Heart right ventricle (tissue), 16 donors: ENCODE results near the gene CNTFR. TPM values are rescaled to one million over a fixed set of nuclear protein-coding genes. Genes with fewer than 3 reads are reported as not detected.

ENCODE experiments used
- ATAC-seq, 8 donors: fragments of 200-7000 bp; cut with Tn5 transposase; one replicate each; pipeline ENCODE4 v1.9.1; 2020; ENCODE audit warnings: mild to moderate bottlenecking in 8 of 8, moderate library complexity in 8 of 8, moderate number of reproducible peaks in 1 of 8
- DNase-seq, 2 donors: peaks; one replicate each; pipeline ENCODE4 v3.0.0-alpha.2; 2020
- H3K27ac ChIP-seq, 10 donors: fragments of 200-600 bp; sonication (generic) in 2 of 10; one replicate each; pipeline versions ENCODE4 v1.5.0 to v1.8.0; 2020 to 2022; ENCODE audit warnings: mild to moderate bottlenecking in 3 of 10
- H3K27me3 ChIP-seq, 7 donors: fragments of 200-600 bp; one replicate each; pipeline ENCODE4 v1.8.0; 2021 to 2022; ENCODE audit warnings: mild to moderate bottlenecking in 2 of 7
- H3K36me3 ChIP-seq, 9 donors: fragments of 200-600 bp; sonication (generic) in 1 of 9; one replicate each; pipeline versions ENCODE4 v1.5.0 to v1.8.0; 2020 to 2022; ENCODE audit warnings: mild to moderate bottlenecking in 2 of 9
- H3K4me1 ChIP-seq, 9 donors: fragments of 200-600 bp; sonication (generic) in 1 of 9; one replicate each; pipeline versions ENCODE4 v1.5.0 to v1.8.0; 2020 to 2022; ENCODE audit warnings: mild to moderate bottlenecking in 4 of 9
- H3K4me3 ChIP-seq, 10 donors: fragments of 200-600 bp; sonication (generic) in 2 of 10; one replicate each; pipeline versions ENCODE4 v1.5.0 to v1.8.0; 2020 to 2022; ENCODE audit warnings: mild to moderate bottlenecking in 7 of 10, moderate library complexity in 2 of 10
- H3K9me3 ChIP-seq, 11 donors: fragments of 200-600 bp in 10 of 11; sonication (generic) in 2 of 11; one replicate each; pipeline versions ENCODE4 v1.5.0 to v1.8.0; 2013 to 2022; ENCODE audit warnings: mild to moderate bottlenecking in 2 of 11, control low read depth in 1 of 11, moderate library complexity in 1 of 11
- CTCF ChIP-seq, 9 donors: fragments of 200-600 bp; sonication (generic) in 2 of 9; IDR thresholded peaks; one replicate each; pipeline versions ENCODE4 v1.5.0 to v1.8.0; 2021 to 2022; ENCODE audit warnings: antibody characterized with exemption in 9 of 9, mild to moderate bottlenecking in 5 of 9, moderate library complexity in 1 of 9
- WGBS, 2 donors: extraction: QIAGEN DNeasy Blood & Tissue Kit; methylation state at CpG; one replicate each; pipeline ENCODE4 v1.1.7; 2013; ENCODE audit warnings: inconsistent platforms in 1 of 2; 5-methylcytosine and 5-hydroxymethylcytosine counted together
- intact Hi-C, 10 donors: fragments of 100-400 bp; cut with DNase I; formaldehyde crosslinking; loops; one replicate each; pipeline versions ENCODE4 v1.11.1 to v1.14.2; 2022
- polyA plus RNA-seq, 2 donors: library from polyadenylated mRNA; stranded (reverse); fragments of 200-250 nt; gene quantifications; one replicate each; pipeline ENCODE4 v1.2.3, GENCODE V29; 2013
- total RNA-seq, 10 donors: library from RNA; stranded (reverse); fragmentation: NEBNext Ultra II Directional in 3 of 10; extraction: Animal tissue kit (Norgen Biotek cat#: 25700) in 3 of 10; gene quantifications; one replicate each; pipeline versions ENCODE4 v1.2.1 to v1.2.4, GENCODE V29; 2021 to 2023
- donor health status: Arrhythmogenic right ventricular cardiomyopathy.
- donor health status: ischemic (EF 13 %, LVEDD 7.1; RV severe dilation, severe dysfunction).
- donor health status: healthy with polysubstance abuse.
- donor health status: DM: no; HTN: yes; CAD: no.
- donor health status: DM: no; HTN: no; CAD: no.
- donor health status: ischemic (EF 25% LVEDD 6.9; RV normal size, moderate dysfunction).
- donor health status: ischemic (EF 25% LVEDD 5.7; RV mildly dilated, moderate dysfunction).
- donor health status: healthy.
- donor health status: DM: yes; HTN: yes; CAD: no.
- donor health status: Ischemic cardiomyopathy.
- donor health status: ischemic (EF 35%, LVEDD 5.7; RV mildly dilated, moderate dysfunction).
- donor health status: nonischemic (EF 11% LVEDD 7.7; RV severe dilation, severe dysfunction).
- donor health status: DM: yes; HTN: yes; CAD: no.
- donor health status: PGD.
- donor health status: ischemic (EF 29% LVEDD 5.4; RV normal size, mild dysfunction).
- donor health status: nonischemic (EF 23%, LVEDD 6.1; RV moderate dilation, normal function).

CNTFR gene
- total and polyA plus RNA-seq, 12 donors: 0.76 to 6.2 (median 2.9) TPM

GRCh38 chr9:34522971-34523797 lies 66.3 kb downstream of the CNTFR start, which contains the start of gene ENHO:
Gene ENHO, minus strand, starts transcription at chr9:34522990. Its CDS starts 1,295 bp downstream, at chr9:34521695.
- peaks cover 0 to 10% (median 8%) of the 10 kb centered on the region in 9 donors for H3K4me1 ChIP-seq
- WGBS, 2 donors: 5% methylated on average over 62 to 63 of the region's 63 CpGs
- peak within 1 kb of the TSS in 9 of 10 donors; percentile 43 to 55 (median 48) for H3K4me3 ChIP-seq
- ATAC-seq (peak; percentile 97 to 99 (median 98)), DNase-seq (peak; percentile 84 to 91)
- intact Hi-C loops: loop anchor here in 1 of 10 donors (2.0 kb wide), 1 partner anchor 64 kb away; the partner anchor contains the start of genes DNAI1 and FAM219A
- no peaks in the 10 kb centered on the region for H3K9me3 ChIP-seq
- H3K36me3 ChIP-seq: no peaks in the 10 kb centered on the region
- no peak within 1 kb of the TSS for H3K27ac ChIP-seq
- peaks cover 0 to 25% (median 0%) of the 10 kb centered on the region in 7 donors for H3K27me3 ChIP-seq
- TF ChIP-seq CTCF (IDR thresholded peaks at IDR 0.05): peak in 1 of 9 donors; percentile 11

- Histone ChIP-seq H3K36me3 (no peaks in the 10 kb centered on the region), H3K27ac (no peak overlapping the region), H3K9me3 (no peaks in the 10 kb centered on the region), H3K4me1 (peaks cover 0 to 10% (median 8%) of the 10 kb centered on the region in 9 donors), H3K4me3 (peak overlapping the region in 9 of 10 donors; percentile 43 to 55 (median 48)), H3K27me3 (peaks cover 0 to 25% (median 0%) of the 10 kb centered on the region in 7 donors)
- DNase-seq (no peak), ATAC-seq (peak in 1 of 8 donors; percentile 1)
- TF ChIP-seq CTCF (IDR thresholded peaks at IDR 0.05): no peak
- WGBS, 2 donors: 16% methylated on average over 31 of the region's 31 CpGs
- intact Hi-C loops: loop anchor here in 1 of 10 donors (2.0 kb wide), 1 partner anchor 63 kb away; the partner anchor contains the start of genes DNAI1 and FAM219A
Observed at GRCh38 chr9:34522091-34522887, 67.2 kb downstream of the CNTFR start.

GRCh38 chr9:34521406-34522045 lies 68.0 kb downstream of the CNTFR start:
- no peak overlapping the region for H3K4me3 ChIP-seq
- no peak for DNase-seq
- 95 to 97% methylated on average over 11 of the region's 11 CpGs for WGBS, 2 donors
- peaks cover 0 to 25% (median 0%) of the 10 kb centered on the region in 7 donors for H3K27me3 ChIP-seq
- H3K4me1 ChIP-seq: peaks cover 0 to 10% (median 8%) of the 10 kb centered on the region in 9 donors
- H3K36me3 ChIP-seq: no peaks in the 10 kb centered on the region
- no peak overlapping the region for H3K27ac ChIP-seq
- no peak for TF ChIP-seq CTCF (IDR thresholded peaks at IDR 0.05)
- H3K9me3 ChIP-seq: no peaks in the 10 kb centered on the region
- no peak for ATAC-seq
- intact Hi-C loops: loop anchor here in 1 of 10 donors (2.0 kb wide), 1 partner anchor 63 kb away; the partner anchor contains the start of genes DNAI1 and FAM219A
